ENCODE results near the gene PAK1.

Gene PAK1

GRCh38 chr11:77435972-77436371 is 37.9 kb downstream of the PAK1 start:
- no peak for DNase-seq

- DNase-seq = no peak
Measured at GRCh38 chr11:77431813-77432212, 42.1 kb downstream of the PAK1 start.

- DNase-seq = no peak
Measured at GRCh38 chr11:77428598-77428997, 45.3 kb downstream of the PAK1 start.

GRCh38 chr11:77425346-77425745 is 48.5 kb downstream of the PAK1 start:
- no peak for DNase-seq

GRCh38 chr11:77424644-77425043 is 49.2 kb downstream of the PAK1 start:
- DNase-seq = no peak

- no peak for DNase-seq
Measured at GRCh38 chr11:77423624-77424023, 50.3 kb downstream of the PAK1 start.

GRCh38 chr11:77422687-77423086 is 51.2 kb downstream of the PAK1 start:
- DNase-seq = no peak

GRCh38 chr11:77421041-77421723 is 52.7 kb downstream of the PAK1 start:
- DNase-seq = no peak

GRCh38 chr11:77418971-77419597 is 54.8 kb downstream of the PAK1 start:
- DNase-seq = no peak

GRCh38 chr11:77418155-77418970 is 55.5 kb downstream of the PAK1 start:
- no peak for DNase-seq

- peak; percentile 29 for DNase-seq
Measured at GRCh38 chr11:77416357-77416756, 57.5 kb downstream of the PAK1 start.

- no peak for DNase-seq
Measured at GRCh38 chr11:77413850-77414460, 59.9 kb downstream of the PAK1 start.

GRCh38 chr11:77412814-77413213 is 61.1 kb downstream of the PAK1 start:
- DNase-seq = no peak

- DNase-seq = peak; percentile 91
Measured at GRCh38 chr11:77411717-77412441, 62.0 kb downstream of the PAK1 start.

GRCh38 chr11:77411137-77411707 is 62.7 kb downstream of the PAK1 start:
- DNase-seq = peak; percentile 31

- peak; percentile 8 for DNase-seq
Measured at GRCh38 chr11:77410076-77410827, 63.6 kb downstream of the PAK1 start.

GRCh38 chr11:77409046-77409445 is 64.8 kb downstream of the PAK1 start:
- no peak for DNase-seq

GRCh38 chr11:77407613-77408012 is 66.3 kb downstream of the PAK1 start:
- peak; percentile 89 for DNase-seq

- DNase-seq = no peak
Measured at GRCh38 chr11:77406396-77406795, 67.5 kb downstream of the PAK1 start.

GRCh38 chr11:77403211-77403610 is 70.7 kb downstream of the PAK1 start:
- no peak for DNase-seq

- DNase-seq = no peak
Measured at GRCh38 chr11:77402218-77402556, 71.7 kb downstream of the PAK1 start.
